ENCODE results near the gene KAZN.

KAZN gene

GRCh38 chr1:15116966-15117365 lies 518.5 kb downstream of the KAZN start:
- no peak for TF ChIP-seq EZH2phosphoT487 (IDR thresholded peaks at IDR 0.05; ENCODE audit: borderline replicate concordance, low read length)
- no peak for TF ChIP-seq CTCF (IDR thresholded peaks at IDR 0.05; ENCODE audit: low read depth, low read length, poor library complexity, severe bottlenecking)
- H3K9me2 ChIP-seq (replicated peaks; ENCODE audit: control insufficient read depth, low read length) = no peaks in the 10 kb centered on the region
- no peaks in the 10 kb centered on the region for H3K27me3 ChIP-seq (ENCODE audit: control insufficient read depth, low read length)
- H4K20me1 ChIP-seq (ENCODE audit: control insufficient read depth, insufficient read depth, low read depth, low read length) = no peaks in the 10 kb centered on the region
- H3K79me2 ChIP-seq (ENCODE audit: control insufficient read depth, low read length) = no peaks in the 10 kb centered on the region
- H3K4me3 ChIP-seq (ENCODE audit: low read length) = no peak overlapping the region
- no peaks in the 10 kb centered on the region for H3K9me3 ChIP-seq (ENCODE audit: control insufficient read depth, insufficient read depth, low read length)
- no peaks in the 10 kb centered on the region for H3F3A ChIP-seq (ENCODE audit: control insufficient read depth, insufficient read depth)
- H3K4me1 ChIP-seq (ENCODE audit: control insufficient read depth, low read length) = no peaks in the 10 kb centered on the region
- H3K4me2 ChIP-seq (ENCODE audit: low read length) = no peak overlapping the region
- H3K27ac ChIP-seq (ENCODE audit: low read depth, low read length) = no peak overlapping the region
- H3K36me3 ChIP-seq (ENCODE audit: control insufficient read depth, low read length) = no peaks in the 10 kb centered on the region

- Histone ChIP-seq H3K4me3 (ENCODE audit: low read length) (no peak overlapping the region), H3K36me3 (ENCODE audit: control insufficient read depth, low read length) (no peaks in the 10 kb centered on the region), H3F3A (ENCODE audit: control insufficient read depth, insufficient read depth) (no peaks in the 10 kb centered on the region), H3K9me2 (replicated peaks; ENCODE audit: control insufficient read depth, low read length) (no peaks in the 10 kb centered on the region), H3K79me2 (ENCODE audit: control insufficient read depth, low read length) (no peaks in the 10 kb centered on the region), H3K27me3 (ENCODE audit: control insufficient read depth, low read length) (no peaks in the 10 kb centered on the region), H3K4me2 (ENCODE audit: low read length) (no peak overlapping the region), H3K9me3 (ENCODE audit: control insufficient read depth, insufficient read depth, low read length) (no peaks in the 10 kb centered on the region), H3K4me1 (ENCODE audit: control insufficient read depth, low read length) (no peaks in the 10 kb centered on the region), H3K27ac (ENCODE audit: low read depth, low read length) (no peak overlapping the region), H4K20me1 (ENCODE audit: control insufficient read depth, insufficient read depth, low read depth, low read length) (no peaks in the 10 kb centered on the region)
- TF ChIP-seq EZH2phosphoT487 (IDR thresholded peaks at IDR 0.05; ENCODE audit: borderline replicate concordance, low read length) (no peak), CTCF (IDR thresholded peaks at IDR 0.05; ENCODE audit: low read depth, low read length, poor library complexity, severe bottlenecking) (no peak)
Measured at GRCh38 chr1:15117671-15118325, 519.3 kb downstream of the KAZN start.

- no peaks in the 10 kb centered on the region for H3K9me3 ChIP-seq (ENCODE audit: control insufficient read depth, insufficient read depth, low read length)
- no peaks in the 10 kb centered on the region for H4K20me1 ChIP-seq (ENCODE audit: control insufficient read depth, insufficient read depth, low read depth, low read length)
- no peaks in the 10 kb centered on the region for H3F3A ChIP-seq (ENCODE audit: control insufficient read depth, insufficient read depth)
- no peaks in the 10 kb centered on the region for H3K36me3 ChIP-seq (ENCODE audit: control insufficient read depth, low read length)
- TF ChIP-seq EZH2phosphoT487 (IDR thresholded peaks at IDR 0.05; ENCODE audit: borderline replicate concordance, low read length) (no peak), CTCF (IDR thresholded peaks at IDR 0.05; ENCODE audit: low read depth, low read length, poor library complexity, severe bottlenecking) (no peak)
- no peak overlapping the region for H3K4me3 ChIP-seq (ENCODE audit: low read length)
- no peak overlapping the region for H3K4me2 ChIP-seq (ENCODE audit: low read length)
- H3K4me1 ChIP-seq (ENCODE audit: control insufficient read depth, low read length) = no peaks in the 10 kb centered on the region
- no peak overlapping the region for H3K27ac ChIP-seq (ENCODE audit: low read depth, low read length)
- H3K79me2 ChIP-seq (ENCODE audit: control insufficient read depth, low read length) = no peaks in the 10 kb centered on the region
- H3K9me2 ChIP-seq (replicated peaks; ENCODE audit: control insufficient read depth, low read length) = no peaks in the 10 kb centered on the region
- no peaks in the 10 kb centered on the region for H3K27me3 ChIP-seq (ENCODE audit: control insufficient read depth, low read length)
Measured at GRCh38 chr1:15118579-15118978, 520.1 kb downstream of the KAZN start.
